Adrenal gland (tissue), 12 donors: ENCODE data around the gene LRRK1. TPM values are rescaled to one million over a fixed set of nuclear protein-coding genes. Genes with fewer than 3 reads are reported as not detected.

ENCODE experiments used
- DNase-seq, 7 donors: peaks; one replicate each; pipeline ENCODE4 v3.0.0-alpha.2; 2019 to 2020
- H3K27ac ChIP-seq, 5 donors: fragments of 200-600 bp; sonication (generic) in 4 of 5; 1 replicate in 3 of 5; 2 replicates in 2 of 5; pipeline versions ENCODE4 v1.5.1 to v1.8.0; 2016 to 2020; ENCODE audit warnings: mild to moderate bottlenecking in 1 of 5
- H3K27me3 ChIP-seq: fragments of 200-600 bp; 2 replicates; pipeline ENCODE4 v1.8.0; 2021
- H3K36me3 ChIP-seq, 2 donors: fragments of 200-600 bp; replicated peaks in 1 of 2; 1 replicate in 1 of 2; 2 replicates in 1 of 2; pipeline versions ENCODE4 v1.5.1 to v1.8.0; 2018 to 2022
- H3K4me1 ChIP-seq, 2 donors: fragments of 200-600 bp; replicated peaks in 1 of 2; 1 replicate in 1 of 2; 2 replicates in 1 of 2; pipeline versions ENCODE4 v1.5.1 to v1.8.0; 2018 to 2021
- H3K4me3 ChIP-seq, 4 donors: fragments of 200-600 bp; sonication (generic) in 3 of 4; one replicate each; pipeline ENCODE4 v1.5.1; 2016 to 2018
- H3K9me3 ChIP-seq, 3 donors: fragments of 200-600 bp; sonication (generic) in 1 of 3; replicated peaks in 1 of 3; 1 replicate in 2 of 3; 2 replicates in 1 of 3; pipeline versions ENCODE4 v1.5.1 to v1.8.0; 2016 to 2021
- POLR2A ChIP-seq, 2 donors: fragments of 450-650 bp; IDR thresholded peaks; one replicate each; pipeline ENCODE4 v1.6.1; 2017; ENCODE audit warnings: antibody characterized with exemption in 2 of 2, mild to moderate bottlenecking in 2 of 2, moderate library complexity in 1 of 2
- WGBS, 4 donors: extraction: QIAGEN DNeasy Blood & Tissue Kit in 2 of 4; methylation state at CpG; one replicate each; pipeline versions ENCODE4 v1.1.5 to v1.1.7; 2013 to 2017; 5-methylcytosine and 5-hydroxymethylcytosine counted together
- intact Hi-C, 2 donors: fragments of 100-400 bp; cut with DNase I; formaldehyde crosslinking; loops; one replicate each; pipeline versions ENCODE4 v1.14.1 to v1.15.0; 2022 to 2023
- polyA plus RNA-seq, 3 donors: library from polyadenylated mRNA; stranded (reverse); fragments of 200-250 nt in 2 of 3; fragments of 350-450 nt in 1 of 3; fragmentation: Illumina TruSeq in 1 of 3; extraction: RNeasy Lipid Tissue Mini Kit (QIAGEN cat#74804) in 1 of 3; gene quantifications; one replicate each; pipeline ENCODE4 v1.2.3, GENCODE V29; 2013 to 2014
- total RNA-seq, 9 donors: library from RNA; depleted of rRNA in 4 of 9; stranded (reverse); fragments of >200 nt in 4 of 9; fragments of 120-200 nt in 1 of 9; fragmentation: NEBNext Ultra II Directional in 1 of 9; extraction: Animal tissue kit (Norgen Biotek cat#: 25700) in 1 of 9; gene quantifications; one replicate each; pipeline versions ENCODE4 v1.1.0 to v1.2.4, GENCODE V29; 2013 to 2023
- TF ChIP-seq, protein P1 (sequence below), 6 experiments: fragments of 450-650 bp in 4 of 6; fragments of 200-600 bp in 2 of 6; sonication (generic) in 1 of 6; IDR thresholded peaks; 1 replicate in 5 of 6; 2 replicates in 1 of 6; pipeline versions ENCODE4 v1.5.1 to v1.8.0; 2016 to 2021; ENCODE audit warnings: antibody characterized with exemption in 6 of 6, mild to moderate bottlenecking in 2 of 6, moderate library complexity in 1 of 6
- donor health status: healthy with polysubstance abuse.
- donor health status: Bipolar disorder and iron deficiency.
- donor health status: DM: yes; HTN: yes; CAD: no.
- donor health status: DM: no; HTN: no; CAD: no.
- donor health status: DM: no; HTN: no; CAD: no.
- donor health status: DM: yes; HTN: yes; CAD: no.

Gene LRRK1
- total and polyA plus RNA-seq, 12 donors, result 0.44 to 13.1 (median 7.7) TPM

- Histone ChIP-seq H3K4me1 (no peaks in the 10 kb centered on the region), H3K36me3 (peaks cover 0 to 22% of the 10 kb centered on the region in 2 donors), H3K27ac (no peak overlapping the region), H3K4me3 (no peak overlapping the region), H3K9me3 (no peaks in the 10 kb centered on the region), H3K27me3 (no peaks in the 10 kb centered on the region)
- intact Hi-C loops, result no loop called here
- TF ChIP-seq POLR2A (IDR thresholded peaks at IDR 0.05), result no peak
- TF ChIP-seq, protein P1, sequence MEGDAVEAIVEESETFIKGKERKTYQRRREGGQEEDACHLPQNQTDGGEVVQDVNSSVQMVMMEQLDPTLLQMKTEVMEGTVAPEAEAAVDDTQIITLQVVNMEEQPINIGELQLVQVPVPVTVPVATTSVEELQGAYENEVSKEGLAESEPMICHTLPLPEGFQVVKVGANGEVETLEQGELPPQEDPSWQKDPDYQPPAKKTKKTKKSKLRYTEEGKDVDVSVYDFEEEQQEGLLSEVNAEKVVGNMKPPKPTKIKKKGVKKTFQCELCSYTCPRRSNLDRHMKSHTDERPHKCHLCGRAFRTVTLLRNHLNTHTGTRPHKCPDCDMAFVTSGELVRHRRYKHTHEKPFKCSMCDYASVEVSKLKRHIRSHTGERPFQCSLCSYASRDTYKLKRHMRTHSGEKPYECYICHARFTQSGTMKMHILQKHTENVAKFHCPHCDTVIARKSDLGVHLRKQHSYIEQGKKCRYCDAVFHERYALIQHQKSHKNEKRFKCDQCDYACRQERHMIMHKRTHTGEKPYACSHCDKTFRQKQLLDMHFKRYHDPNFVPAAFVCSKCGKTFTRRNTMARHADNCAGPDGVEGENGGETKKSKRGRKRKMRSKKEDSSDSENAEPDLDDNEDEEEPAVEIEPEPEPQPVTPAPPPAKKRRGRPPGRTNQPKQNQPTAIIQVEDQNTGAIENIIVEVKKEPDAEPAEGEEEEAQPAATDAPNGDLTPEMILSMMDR (IDR thresholded peaks at IDR 0.05), result no peak
- peak in 1 of 7 donors; percentile 29 for DNase-seq
- WGBS, 4 donors, result 80 to 100% (median 89%) methylated on average over 5 to 10 of the region's 10 CpGs
These were observed 131.6 kb downstream of the LRRK1 start for GRCh38 chr15:101050623-101051290.

- H3K4me1 ChIP-seq, result no peaks in the 10 kb centered on the region
- H3K36me3 ChIP-seq, result peaks cover 0 to 22% of the 10 kb centered on the region in 2 donors
- no peaks in the 10 kb centered on the region for H3K27me3 ChIP-seq
- TF ChIP-seq, protein P1 (IDR thresholded peaks at IDR 0.05), result no peak
- TF ChIP-seq POLR2A (IDR thresholded peaks at IDR 0.05), result no peak
- intact Hi-C loops, result no loop called here
- H3K27ac ChIP-seq, result no peak overlapping the region
- H3K4me3 ChIP-seq, result no peak overlapping the region
- H3K9me3 ChIP-seq, result no peaks in the 10 kb centered on the region
- 93 to 97% (median 95%) methylated on average over 10 to 28 of the region's 28 CpGs for WGBS, 4 donors
- DNase-seq, result peak in 1 of 7 donors; percentile 44
These were observed 132.3 kb downstream of the LRRK1 start for GRCh38 chr15:101051291-101052030.

GRCh38 chr15:101052031-101052620 is 133.0 kb downstream of the LRRK1 start:
- H3K9me3 ChIP-seq, result no peaks in the 10 kb centered on the region
- WGBS, 4 donors, result 83 to 89% (median 86%) methylated on average over 9 to 13 of the region's 13 CpGs
- TF ChIP-seq, protein P1 (IDR thresholded peaks at IDR 0.05), result no peak
- TF ChIP-seq POLR2A (IDR thresholded peaks at IDR 0.05), result no peak
- no peak overlapping the region for H3K27ac ChIP-seq
- no peaks in the 10 kb centered on the region for H3K27me3 ChIP-seq
- DNase-seq, result no peak
- H3K36me3 ChIP-seq, result peaks cover 0 to 22% of the 10 kb centered on the region in 2 donors
- no peak overlapping the region for H3K4me3 ChIP-seq
- no peaks in the 10 kb centered on the region for H3K4me1 ChIP-seq
- intact Hi-C loops, result no loop called here

GRCh38 chr15:101052681-101053121 is 133.5 kb downstream of the LRRK1 start:
- Histone ChIP-seq H3K27me3 (no peaks in the 10 kb centered on the region), H3K27ac (no peak overlapping the region), H3K4me3 (no peak overlapping the region), H3K4me1 (no peaks in the 10 kb centered on the region), H3K9me3 (no peaks in the 10 kb centered on the region), H3K36me3 (peaks cover 0 to 22% of the 10 kb centered on the region in 2 donors)
- 94 to 100% (median 97%) methylated on average over 1 to 20 of the region's 20 CpGs for WGBS, 4 donors
- TF ChIP-seq, protein P1 (IDR thresholded peaks at IDR 0.05), result no peak
- no peak for TF ChIP-seq POLR2A (IDR thresholded peaks at IDR 0.05)
- no peak for DNase-seq
- intact Hi-C loops, result no loop called here
